ENCODE results near the gene KCND2.

KCND2 gene

DNA sequence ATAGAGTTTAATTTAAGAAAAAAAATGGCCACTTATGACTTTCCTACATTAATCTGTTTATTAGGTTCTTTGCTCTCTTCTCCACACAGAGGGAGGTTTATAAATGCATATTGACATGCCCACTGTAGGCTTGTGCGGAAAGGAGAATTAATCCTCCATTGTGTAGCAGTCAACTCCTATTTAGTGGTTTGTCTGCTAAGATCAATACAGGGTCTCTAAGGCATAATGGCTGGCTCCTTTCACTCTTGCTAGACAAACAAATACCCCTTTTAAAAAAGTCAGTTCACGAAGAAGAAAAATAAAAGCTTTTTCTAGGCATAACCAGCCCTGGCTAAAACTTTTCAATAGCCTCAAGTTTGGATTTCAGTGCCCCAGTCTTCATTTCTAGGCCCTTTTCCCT lies 443.3 kb downstream of the KCND2 start:
- Histone ChIP-seq H3K9ac (ENCODE audit: low read depth, low read length) (no peak overlapping the region), H3K4me1 (ENCODE audit: insufficient read depth, low read length) (no peaks in the 10 kb centered on the region), H3K4me3 (ENCODE audit: low read length) (no peak overlapping the region), H3K27me3 (ENCODE audit: insufficient read depth, low read length) (no peaks in the 10 kb centered on the region), H3K9me3 (ENCODE audit: insufficient read depth, low read depth, low read length) (no peaks in the 10 kb centered on the region), H3K36me3 (ENCODE audit: insufficient read depth, low read depth, low read length) (no peaks in the 10 kb centered on the region), H3K27ac (ENCODE audit: low read length) (no peak overlapping the region)

DNA sequence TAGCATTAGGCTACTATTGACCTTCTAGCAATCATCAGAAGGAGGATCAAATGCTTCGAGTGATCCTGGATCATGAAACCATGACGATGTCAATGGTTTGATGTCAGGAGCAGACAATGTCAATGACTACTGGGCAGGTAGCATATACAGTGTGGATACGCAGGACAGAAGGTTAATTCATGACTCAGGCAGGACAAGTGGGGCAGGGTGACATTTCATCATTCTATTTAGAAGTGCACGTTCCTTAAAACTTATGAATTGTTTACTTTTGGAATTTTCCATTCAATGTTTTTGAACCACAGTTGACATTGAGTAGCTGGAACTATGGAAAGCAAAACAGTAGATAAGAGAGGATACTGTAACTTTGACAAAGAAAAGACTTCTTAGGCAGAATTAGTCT lies 444.2 kb downstream of the KCND2 start:
- no peak overlapping the region for H3K4me3 ChIP-seq (ENCODE audit: low read length)
- H3K9ac ChIP-seq (ENCODE audit: low read depth, low read length): no peak overlapping the region
- H3K9me3 ChIP-seq (ENCODE audit: insufficient read depth, low read depth, low read length): no peaks in the 10 kb centered on the region
- no peaks in the 10 kb centered on the region for H3K36me3 ChIP-seq (ENCODE audit: insufficient read depth, low read depth, low read length)
- H3K4me1 ChIP-seq (ENCODE audit: insufficient read depth, low read length): no peaks in the 10 kb centered on the region
- no peaks in the 10 kb centered on the region for H3K27me3 ChIP-seq (ENCODE audit: insufficient read depth, low read length)
- no peak overlapping the region for H3K27ac ChIP-seq (ENCODE audit: low read length)

DNA sequence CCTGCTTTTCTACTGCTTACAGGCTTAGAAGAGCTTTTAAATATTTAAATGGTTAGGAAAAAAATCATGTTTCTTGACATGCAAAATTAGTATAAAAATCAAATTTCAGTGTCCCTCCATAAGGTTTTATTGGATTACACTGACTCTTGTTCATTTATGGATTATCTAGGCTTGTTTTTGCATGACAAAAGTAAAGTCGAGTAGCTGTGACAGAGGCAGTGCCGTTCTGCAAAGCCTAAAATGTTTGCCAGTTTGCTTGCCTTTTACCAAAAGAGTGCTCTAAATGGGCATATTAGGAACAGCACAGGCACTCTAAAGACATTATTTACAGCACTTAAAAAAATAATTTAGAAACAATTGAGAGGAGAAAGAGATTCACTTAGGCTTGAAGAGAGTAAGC lies 445.4 kb downstream of the KCND2 start:
- Histone ChIP-seq H3K36me3 (ENCODE audit: insufficient read depth, low read depth, low read length) (no peaks in the 10 kb centered on the region), H3K9me3 (ENCODE audit: insufficient read depth, low read depth, low read length) (no peaks in the 10 kb centered on the region), H3K4me3 (ENCODE audit: low read length) (no peak overlapping the region), H3K4me1 (ENCODE audit: insufficient read depth, low read length) (no peaks in the 10 kb centered on the region), H3K9ac (ENCODE audit: low read depth, low read length) (no peak overlapping the region), H3K27me3 (ENCODE audit: insufficient read depth, low read length) (no peaks in the 10 kb centered on the region), H3K27ac (ENCODE audit: low read length) (no peak overlapping the region)

DNA sequence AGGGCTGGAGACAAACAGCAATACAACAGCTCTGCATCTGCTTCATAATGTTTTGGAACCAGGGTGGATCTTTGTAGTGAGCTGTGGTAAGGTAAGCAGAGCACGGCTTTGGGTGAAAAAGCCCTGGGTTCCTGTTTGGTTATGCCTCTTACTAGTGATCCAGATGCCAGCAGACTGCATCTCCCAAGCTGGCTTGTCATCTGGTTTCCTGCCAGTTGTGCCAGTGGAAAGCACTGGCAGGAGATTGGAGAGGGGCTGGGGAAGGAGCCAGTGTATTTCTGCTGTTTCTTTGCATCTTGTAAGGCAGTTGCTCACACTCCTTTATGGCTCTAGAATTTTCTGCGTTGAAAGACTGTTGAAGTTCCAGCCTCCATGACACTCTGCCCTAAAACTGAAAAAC lies 447.3 kb downstream of the KCND2 start:
- Histone ChIP-seq H3K4me1 (ENCODE audit: insufficient read depth, low read length) (no peaks in the 10 kb centered on the region), H3K9me3 (ENCODE audit: insufficient read depth, low read depth, low read length) (no peaks in the 10 kb centered on the region), H3K27ac (ENCODE audit: low read length) (no peak overlapping the region), H3K36me3 (ENCODE audit: insufficient read depth, low read depth, low read length) (no peaks in the 10 kb centered on the region), H3K9ac (ENCODE audit: low read depth, low read length) (no peak overlapping the region), H3K4me3 (ENCODE audit: low read length) (no peak overlapping the region), H3K27me3 (ENCODE audit: insufficient read depth, low read length) (no peaks in the 10 kb centered on the region)

DNA sequence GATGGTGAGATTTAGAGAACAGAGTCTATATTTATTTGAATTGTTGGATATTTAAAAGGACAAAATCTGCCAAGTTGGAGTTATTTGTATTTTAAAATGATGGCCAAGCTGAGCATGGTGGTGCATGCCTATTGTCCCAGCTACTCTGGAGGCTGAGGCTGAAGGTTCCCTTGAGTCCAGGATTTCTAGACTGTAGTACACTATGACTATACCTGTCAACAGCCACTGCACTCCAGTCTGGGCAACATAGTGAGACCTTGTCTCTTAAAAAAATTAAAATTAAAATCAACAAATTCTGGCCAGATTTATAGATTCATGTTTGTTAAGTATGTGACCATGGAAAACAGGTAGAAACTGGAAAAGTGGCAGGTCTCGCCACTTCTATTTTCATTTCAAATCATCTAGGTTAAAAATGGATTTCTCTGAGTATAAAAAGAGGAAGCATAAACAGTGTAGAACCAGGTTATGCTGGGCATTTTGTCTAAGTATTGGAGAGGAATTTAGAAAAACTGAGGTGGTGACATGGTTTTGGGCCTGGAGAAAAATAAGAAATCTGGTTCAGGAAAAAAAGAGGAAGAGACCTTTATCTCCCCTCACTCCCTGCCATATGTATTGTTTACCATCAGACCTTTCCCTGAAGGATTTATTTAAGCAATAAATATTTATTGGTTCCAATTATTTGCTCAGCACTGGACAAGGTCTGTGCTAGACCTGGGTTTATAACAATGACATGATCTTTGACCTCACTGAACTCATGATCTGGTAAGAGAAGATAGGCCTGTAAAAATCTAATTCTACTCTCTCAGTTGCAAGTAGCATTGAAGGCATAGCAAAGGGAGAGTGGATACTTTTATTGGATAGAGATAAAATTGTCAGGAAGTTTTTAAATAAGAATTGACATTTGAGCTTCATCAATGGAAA lies 450.8 kb downstream of the KCND2 start:
- Histone ChIP-seq H3K27me3 (ENCODE audit: insufficient read depth, low read length) (no peaks in the 10 kb centered on the region), H3K9ac (ENCODE audit: low read depth, low read length) (no peak overlapping the region), H3K4me1 (ENCODE audit: insufficient read depth, low read length) (no peaks in the 10 kb centered on the region)

DNA sequence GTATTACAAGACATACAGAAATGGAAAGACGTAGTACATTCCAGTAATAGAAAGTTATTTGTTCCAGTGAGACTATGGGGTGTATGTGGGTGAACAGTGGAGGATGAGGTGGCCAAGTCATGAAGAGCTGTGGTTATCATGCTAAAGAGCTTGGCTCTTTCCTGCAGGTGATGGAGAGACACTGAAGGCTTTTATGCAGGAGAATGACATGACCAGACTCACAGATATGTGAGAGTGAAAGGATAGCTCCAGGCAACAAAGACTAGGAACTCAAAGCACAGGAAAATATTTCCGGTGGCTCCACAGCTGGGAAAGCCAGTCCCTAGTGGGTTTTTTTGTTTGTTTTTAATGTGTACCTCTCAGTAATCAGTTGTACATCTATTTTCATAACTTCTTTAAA lies 451.5 kb downstream of the KCND2 start:
- Histone ChIP-seq H3K9ac (ENCODE audit: low read depth, low read length) (no peak overlapping the region), H3K9me3 (ENCODE audit: insufficient read depth, low read depth, low read length) (no peaks in the 10 kb centered on the region), H3K4me1 (ENCODE audit: insufficient read depth, low read length) (peaks cover 6% of the 10 kb centered on the region; the same call in 1 of the 2 replicates), H3K27ac (ENCODE audit: low read length) (no peak overlapping the region), H3K36me3 (ENCODE audit: insufficient read depth, low read depth, low read length) (no peaks in the 10 kb centered on the region), H3K27me3 (ENCODE audit: insufficient read depth, low read length) (no peaks in the 10 kb centered on the region), H3K4me3 (ENCODE audit: low read length) (no peak overlapping the region)

More for the DNA sequence above, 450.8 kb downstream of the KCND2 start:
- Histone ChIP-seq H3K27ac (ENCODE audit: low read length) (no peak overlapping the region), H3K4me3 (ENCODE audit: low read length) (no peak overlapping the region), H3K36me3 (ENCODE audit: insufficient read depth, low read depth, low read length) (no peaks in the 10 kb centered on the region), H3K9me3 (ENCODE audit: insufficient read depth, low read depth, low read length) (no peaks in the 10 kb centered on the region)

DNA sequence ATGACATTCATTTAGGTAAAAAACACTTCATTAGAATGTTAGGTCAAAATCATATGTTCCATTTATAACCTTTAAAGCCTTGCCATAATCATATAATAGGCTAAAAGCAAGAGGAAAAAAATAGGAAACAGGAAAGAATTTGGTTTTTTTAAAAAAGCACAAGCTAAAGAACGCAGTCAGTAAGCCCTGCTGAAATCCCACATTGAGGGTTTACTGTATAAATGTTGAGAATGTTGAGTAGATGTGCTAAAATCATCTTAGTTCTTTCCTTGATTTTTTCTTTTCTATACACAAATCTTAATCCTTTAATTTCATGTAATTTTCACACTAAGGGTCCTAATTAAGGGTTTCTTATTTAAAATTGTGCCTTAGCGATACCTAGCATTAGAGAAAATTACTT lies 452.0 kb downstream of the KCND2 start:
- H3K4me3 ChIP-seq (ENCODE audit: low read length): no peak overlapping the region
- no peaks in the 10 kb centered on the region for H3K27me3 ChIP-seq (ENCODE audit: insufficient read depth, low read length)
- H3K9me3 ChIP-seq (ENCODE audit: insufficient read depth, low read depth, low read length): no peaks in the 10 kb centered on the region
- peaks cover 9% of the 10 kb centered on the region; the same call in 1 of the 2 replicates for H3K4me1 ChIP-seq (ENCODE audit: insufficient read depth, low read length)
- no peaks in the 10 kb centered on the region for H3K36me3 ChIP-seq (ENCODE audit: insufficient read depth, low read depth, low read length)
- H3K27ac ChIP-seq (ENCODE audit: low read length): no peak overlapping the region
- H3K9ac ChIP-seq (ENCODE audit: low read depth, low read length): no peak overlapping the region

DNA sequence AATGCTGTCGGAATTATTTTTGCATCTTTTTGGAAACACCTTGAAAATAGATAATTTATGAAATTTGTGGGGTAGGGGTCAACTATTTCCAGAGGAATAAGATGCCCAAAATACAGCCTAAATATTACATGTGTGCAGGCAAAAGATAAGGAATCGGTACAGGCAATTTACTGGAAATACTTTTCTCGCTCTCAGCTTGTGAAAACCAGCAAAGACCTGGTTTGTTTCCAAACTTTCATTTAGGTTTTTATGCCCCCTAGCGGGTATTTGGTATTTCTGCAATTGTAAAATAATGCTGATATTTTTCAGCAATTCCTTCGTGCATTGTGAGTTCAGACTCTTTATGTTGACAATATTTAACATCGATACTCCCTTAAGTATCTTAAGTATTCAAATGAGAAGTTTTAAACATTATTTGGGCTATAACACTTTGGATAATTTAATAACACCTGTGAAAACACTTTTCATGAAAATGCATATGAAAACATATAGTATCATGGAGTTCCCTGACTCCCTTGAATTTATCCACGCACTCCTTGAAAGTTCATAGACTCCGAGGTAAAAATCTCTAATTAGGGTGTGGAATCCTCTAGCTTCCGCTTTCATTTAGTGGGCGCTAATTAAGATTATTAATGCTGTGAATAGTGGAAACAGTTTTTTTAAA lies 452.5 kb downstream of the KCND2 start:
- Histone ChIP-seq H3K9ac (ENCODE audit: low read depth, low read length) (no peak overlapping the region), H3K4me3 (ENCODE audit: low read length) (no peak overlapping the region)

DNA sequence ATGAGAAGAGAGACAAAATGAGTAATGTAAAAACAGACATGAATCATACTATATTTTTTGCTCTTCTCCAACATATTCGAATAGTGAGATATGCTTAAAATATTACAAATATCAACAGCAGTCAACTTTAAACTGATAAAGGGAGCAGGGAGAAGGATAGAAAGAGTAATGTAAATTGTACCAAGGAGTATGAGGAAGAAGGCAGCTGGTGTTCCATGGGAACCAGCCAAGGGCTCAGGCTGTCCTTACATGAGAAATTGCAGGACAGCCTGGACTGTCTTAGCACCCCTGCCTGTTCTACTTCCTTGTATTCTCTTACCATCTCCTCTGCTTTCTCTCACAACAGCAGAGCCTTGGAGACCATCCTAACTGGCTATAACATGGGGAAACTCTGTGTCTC lies 456.3 kb downstream of the KCND2 start:
- Histone ChIP-seq H3K4me3 (ENCODE audit: low read length) (peak overlapping the region; percentile 4; the same call in 1 of the 2 replicates), H3K4me1 (ENCODE audit: insufficient read depth, low read length) (peaks cover 9% of the 10 kb centered on the region; the same call in 1 of the 2 replicates), H3K9me3 (ENCODE audit: insufficient read depth, low read depth, low read length) (no peaks in the 10 kb centered on the region), H3K36me3 (ENCODE audit: insufficient read depth, low read depth, low read length) (no peaks in the 10 kb centered on the region), H3K9ac (ENCODE audit: low read depth, low read length) (peak overlapping the region; percentile 2; the same call in 1 of the 2 replicates), H3K27me3 (ENCODE audit: insufficient read depth, low read length) (no peaks in the 10 kb centered on the region), H3K27ac (ENCODE audit: low read length) (no peak overlapping the region)

More for the DNA sequence above, 452.5 kb downstream of the KCND2 start:
- peaks cover 9% of the 10 kb centered on the region; the same call in 1 of the 2 replicates for H3K4me1 ChIP-seq (ENCODE audit: insufficient read depth, low read length)
- H3K36me3 ChIP-seq (ENCODE audit: insufficient read depth, low read depth, low read length): no peaks in the 10 kb centered on the region
- no peak overlapping the region for H3K27ac ChIP-seq (ENCODE audit: low read length)
- no peaks in the 10 kb centered on the region for H3K27me3 ChIP-seq (ENCODE audit: insufficient read depth, low read length)
- no peaks in the 10 kb centered on the region for H3K9me3 ChIP-seq (ENCODE audit: insufficient read depth, low read depth, low read length)

DNA sequence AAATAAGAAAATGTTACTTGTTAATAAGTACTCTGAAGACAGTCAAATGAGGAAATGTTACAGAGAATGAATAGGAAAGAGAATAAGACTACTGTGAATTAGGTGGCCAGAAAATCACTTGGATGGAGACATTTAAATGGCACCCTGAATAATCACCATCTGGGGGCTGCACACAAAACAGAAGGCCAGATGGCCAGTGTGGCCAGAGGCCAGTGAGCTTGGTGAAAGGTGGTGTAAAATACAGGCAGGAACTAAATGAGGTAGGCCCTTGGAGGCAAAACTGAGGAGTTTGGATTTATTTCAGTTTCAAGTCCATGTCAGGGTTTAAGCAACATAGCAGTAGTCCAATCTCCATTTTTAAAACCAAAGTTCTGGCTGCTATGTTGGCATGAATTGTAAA lies 458.3 kb downstream of the KCND2 start:
- Histone ChIP-seq H3K36me3 (ENCODE audit: insufficient read depth, low read depth, low read length) (no peaks in the 10 kb centered on the region), H3K4me1 (ENCODE audit: insufficient read depth, low read length) (peaks cover 9% of the 10 kb centered on the region; the same call in 1 of the 2 replicates), H3K4me3 (ENCODE audit: low read length) (no peak overlapping the region), H3K9ac (ENCODE audit: low read depth, low read length) (no peak overlapping the region), H3K9me3 (ENCODE audit: insufficient read depth, low read depth, low read length) (no peaks in the 10 kb centered on the region), H3K27ac (ENCODE audit: low read length) (no peak overlapping the region), H3K27me3 (ENCODE audit: insufficient read depth, low read length) (no peaks in the 10 kb centered on the region)

DNA sequence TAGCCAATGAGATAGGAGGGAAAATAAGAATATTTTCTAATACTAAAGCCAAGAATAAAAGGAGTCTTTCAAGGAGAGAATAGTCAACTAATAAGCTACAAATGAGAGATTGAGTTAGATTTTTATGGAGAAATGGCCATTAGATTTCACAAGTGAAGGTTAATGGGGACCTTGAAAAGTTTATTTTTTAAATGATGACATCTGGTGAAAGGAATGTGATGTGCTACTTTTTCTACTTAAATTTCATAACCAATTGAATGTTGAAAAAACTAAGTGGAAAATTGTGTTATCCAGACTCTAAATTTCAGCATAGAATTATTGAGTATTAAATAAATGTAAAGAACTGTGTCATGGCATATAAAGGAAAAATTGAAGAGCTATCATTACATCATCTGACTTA lies 459.3 kb downstream of the KCND2 start:
- no peaks in the 10 kb centered on the region for H3K36me3 ChIP-seq (ENCODE audit: insufficient read depth, low read depth, low read length)
- no peak overlapping the region for H3K4me3 ChIP-seq (ENCODE audit: low read length)
- no peaks in the 10 kb centered on the region for H3K27me3 ChIP-seq (ENCODE audit: insufficient read depth, low read length)
- no peak overlapping the region for H3K9ac ChIP-seq (ENCODE audit: low read depth, low read length)
- H3K9me3 ChIP-seq (ENCODE audit: insufficient read depth, low read depth, low read length): no peaks in the 10 kb centered on the region
- peaks cover 9% of the 10 kb centered on the region; the same call in 1 of the 2 replicates for H3K4me1 ChIP-seq (ENCODE audit: insufficient read depth, low read length)
- H3K27ac ChIP-seq (ENCODE audit: low read length): no peak overlapping the region

DNA sequence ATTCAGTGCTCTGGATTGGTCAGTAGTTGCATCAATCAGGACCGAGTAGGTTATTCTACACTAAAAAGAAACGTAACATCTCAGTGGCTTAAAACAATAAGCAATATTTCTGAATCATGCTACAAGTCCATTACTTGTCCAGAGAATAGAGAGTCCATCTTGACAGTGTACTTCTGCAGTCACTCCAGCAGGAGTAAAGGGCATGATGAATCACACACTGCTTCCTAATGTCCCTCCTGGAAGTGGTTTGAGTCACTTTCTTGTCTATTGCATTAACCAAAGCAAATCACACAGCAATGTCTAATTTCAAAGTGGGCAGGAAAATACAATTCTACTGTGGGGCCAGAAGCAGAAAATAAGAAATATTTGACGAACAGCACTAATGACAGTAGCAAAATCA lies 460.2 kb downstream of the KCND2 start:
- no peaks in the 10 kb centered on the region for H3K9me3 ChIP-seq (ENCODE audit: insufficient read depth, low read depth, low read length)
- H3K4me1 ChIP-seq (ENCODE audit: insufficient read depth, low read length): peaks cover 9% of the 10 kb centered on the region; the same call in 1 of the 2 replicates
- no peak overlapping the region for H3K27ac ChIP-seq (ENCODE audit: low read length)
- no peak overlapping the region for H3K9ac ChIP-seq (ENCODE audit: low read depth, low read length)
- H3K4me3 ChIP-seq (ENCODE audit: low read length): no peak overlapping the region
- no peaks in the 10 kb centered on the region for H3K27me3 ChIP-seq (ENCODE audit: insufficient read depth, low read length)
- H3K36me3 ChIP-seq (ENCODE audit: insufficient read depth, low read depth, low read length): no peaks in the 10 kb centered on the region
